ENCODE results near the gene PAQR4. TPM values are rescaled to one million over a fixed set of nuclear protein-coding genes. Genes with fewer than 3 reads are reported as not detected.

PAQR4 gene
- total and polyA plus RNA-seq, 8 donors, result 9.5 to 20.1 (median 15.4) TPM

DNA sequence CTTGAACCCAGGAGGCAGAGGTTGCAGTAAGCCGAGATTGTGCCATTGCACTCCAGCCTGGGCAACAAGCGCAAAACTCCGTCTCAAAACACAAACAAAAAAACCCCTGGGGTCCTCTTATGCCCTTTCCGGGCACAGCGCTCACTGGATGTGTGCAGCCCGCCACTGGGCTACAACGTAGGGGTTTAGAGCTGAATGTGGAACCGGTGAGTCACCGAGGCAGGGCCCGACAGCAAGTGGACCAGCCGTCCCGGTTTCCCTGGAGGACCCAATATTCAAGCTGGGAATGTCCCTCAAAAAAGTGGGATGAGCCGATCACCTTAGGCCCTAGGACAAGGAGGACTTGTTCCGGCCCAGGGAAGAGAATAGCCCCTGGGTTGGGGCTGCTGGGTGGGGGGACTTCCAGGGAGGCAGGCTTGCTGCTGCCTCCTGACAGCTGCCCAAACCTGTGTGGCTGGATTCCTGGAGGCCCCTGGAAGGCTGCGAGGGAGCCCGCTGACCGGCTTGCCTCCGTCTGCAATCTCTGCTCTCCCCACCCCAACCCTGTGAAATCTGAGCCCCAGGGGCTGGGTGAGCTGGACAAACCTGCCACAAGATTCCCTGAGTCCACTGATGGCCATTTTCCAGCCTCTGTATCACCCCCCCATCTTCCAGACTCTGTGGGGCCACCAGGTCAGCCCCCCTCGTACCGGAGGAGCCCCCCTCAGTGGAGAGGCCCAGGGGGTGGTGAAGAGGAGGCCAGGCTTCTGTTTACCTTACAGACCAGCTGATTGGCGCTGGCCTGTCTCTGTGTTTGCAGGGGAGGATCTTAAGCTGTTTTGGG lies 40.6 kb downstream of the PAQR4 start:
- Histone ChIP-seq H3K4me1 (peaks cover 7 to 62% of the 10 kb centered on the region in 2 donors), H3K27me3 (peaks cover 14 to 95% of the 10 kb centered on the region in 2 donors), H3K27ac (peak overlapping the region; percentile 72 to 89), H3K4me3 (no peak overlapping the region), H3K9me3 (no peaks in the 10 kb centered on the region), H3K36me3 (no peaks in the 10 kb centered on the region)
- ATAC-seq, result peak; percentile 72
- intact Hi-C loops (cut with DNase I), result no loop called here
- peak in 2 of 4 donors; percentile 79 to 91 for DNase-seq
- TF ChIP-seq, protein P1, sequence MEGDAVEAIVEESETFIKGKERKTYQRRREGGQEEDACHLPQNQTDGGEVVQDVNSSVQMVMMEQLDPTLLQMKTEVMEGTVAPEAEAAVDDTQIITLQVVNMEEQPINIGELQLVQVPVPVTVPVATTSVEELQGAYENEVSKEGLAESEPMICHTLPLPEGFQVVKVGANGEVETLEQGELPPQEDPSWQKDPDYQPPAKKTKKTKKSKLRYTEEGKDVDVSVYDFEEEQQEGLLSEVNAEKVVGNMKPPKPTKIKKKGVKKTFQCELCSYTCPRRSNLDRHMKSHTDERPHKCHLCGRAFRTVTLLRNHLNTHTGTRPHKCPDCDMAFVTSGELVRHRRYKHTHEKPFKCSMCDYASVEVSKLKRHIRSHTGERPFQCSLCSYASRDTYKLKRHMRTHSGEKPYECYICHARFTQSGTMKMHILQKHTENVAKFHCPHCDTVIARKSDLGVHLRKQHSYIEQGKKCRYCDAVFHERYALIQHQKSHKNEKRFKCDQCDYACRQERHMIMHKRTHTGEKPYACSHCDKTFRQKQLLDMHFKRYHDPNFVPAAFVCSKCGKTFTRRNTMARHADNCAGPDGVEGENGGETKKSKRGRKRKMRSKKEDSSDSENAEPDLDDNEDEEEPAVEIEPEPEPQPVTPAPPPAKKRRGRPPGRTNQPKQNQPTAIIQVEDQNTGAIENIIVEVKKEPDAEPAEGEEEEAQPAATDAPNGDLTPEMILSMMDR (IDR thresholded peaks at IDR 0.05), result no peak

- no peak overlapping the region for H3K4me3 ChIP-seq
- H3K9me3 ChIP-seq, result no peaks in the 10 kb centered on the region
- intact Hi-C loops (cut with DNase I), result no loop called here
- DNase-seq (no peak), ATAC-seq (no peak)
- H3K4me1 ChIP-seq, result peaks cover 7 to 55% of the 10 kb centered on the region in 2 donors
- H3K27ac ChIP-seq, result no peak overlapping the region
- TF ChIP-seq, protein P1 (IDR thresholded peaks at IDR 0.05), result no peak
- peaks cover 12 to 94% of the 10 kb centered on the region in 2 donors for H3K27me3 ChIP-seq
- no peaks in the 10 kb centered on the region for H3K36me3 ChIP-seq
Measured at GRCh38 chr16:3010510-3010909, 41.4 kb downstream of the PAQR4 start.

DNA sequence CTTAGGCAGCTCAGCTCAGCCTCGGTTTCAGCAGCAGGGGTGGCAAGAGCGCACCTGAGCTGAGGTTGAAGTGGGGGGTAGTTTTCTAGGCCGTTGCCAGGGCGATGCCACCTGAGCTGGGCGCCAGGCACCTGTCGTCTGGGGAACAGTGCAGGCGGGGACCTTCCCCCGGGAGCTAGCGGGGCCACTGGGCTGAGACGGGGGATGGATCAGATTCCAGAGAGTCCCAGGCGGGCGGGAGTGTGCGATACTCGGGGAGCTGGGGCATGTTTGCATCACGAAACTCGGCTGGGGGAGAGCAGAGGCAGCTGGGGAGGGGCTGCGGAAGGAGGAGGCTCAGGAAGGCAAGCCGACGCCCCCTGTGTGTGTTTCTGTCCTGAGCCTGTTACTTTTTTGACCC lies 43.1 kb downstream of the PAQR4 start:
- no peak overlapping the region for H3K4me3 ChIP-seq
- peak; percentile 7 for ATAC-seq
- peak in 1 of 4 donors; percentile 86 for DNase-seq
- H3K27me3 ChIP-seq, result peaks cover 8 to 86% of the 10 kb centered on the region in 2 donors
- H3K9me3 ChIP-seq, result no peaks in the 10 kb centered on the region
- TF ChIP-seq, protein P1 (IDR thresholded peaks at IDR 0.05), result no peak
- intact Hi-C loops (cut with DNase I), result no loop called here
- H3K27ac ChIP-seq, result no peak overlapping the region
- no peaks in the 10 kb centered on the region for H3K36me3 ChIP-seq
- peaks cover 7 to 38% of the 10 kb centered on the region in 2 donors for H3K4me1 ChIP-seq

DNA sequence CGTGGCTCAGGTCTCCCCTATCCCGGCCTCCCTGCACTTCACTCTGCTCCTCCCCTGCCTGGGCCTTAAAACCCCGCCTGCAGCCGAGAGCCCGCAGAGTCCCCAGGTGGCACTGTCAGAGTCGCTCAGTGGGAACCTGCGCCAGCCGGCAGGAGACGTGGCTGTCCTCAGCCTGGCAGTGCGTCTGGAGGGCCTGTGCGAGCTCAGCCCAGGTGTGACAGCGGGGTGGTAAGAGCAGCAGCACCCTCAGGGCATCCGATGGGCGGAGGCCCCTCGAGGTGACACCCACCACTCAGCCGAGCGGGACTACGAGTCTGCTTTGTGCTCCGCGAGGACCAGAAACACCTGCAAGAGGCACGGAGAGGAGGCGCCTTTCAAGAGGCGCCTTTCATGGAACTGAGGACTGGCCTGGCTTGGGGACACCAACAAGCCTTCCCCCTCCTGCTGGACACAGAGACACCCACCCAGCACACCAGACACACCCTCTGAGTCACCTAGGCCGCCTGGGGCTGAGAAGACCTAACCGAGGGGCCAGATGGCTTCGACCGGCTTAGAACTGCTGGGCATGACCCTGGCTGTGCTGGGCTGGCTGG lies 43.8 kb downstream of the PAQR4 start, which contains the start of gene CLDN9:
TSS of gene CLDN9 (plus strand) at position 96 of the 593 bp plus-strand sequence. CDS start at position 536, 440 bp downstream.
- Histone ChIP-seq H3K27me3 (peaks cover 9 to 86% of the 10 kb centered on the region in 2 donors), H3K4me1 (peaks cover 7 to 34% of the 10 kb centered on the region in 2 donors), H3K36me3 (no peaks in the 10 kb centered on the region), H3K27ac (no peak within 1 kb of the TSS), H3K4me3 (no peak within 1 kb of the TSS), H3K9me3 (no peaks in the 10 kb centered on the region)
- ATAC-seq, result peak; percentile 75
- peak in 1 of 4 donors; percentile 78 for DNase-seq
- TF ChIP-seq, protein P1 (IDR thresholded peaks at IDR 0.05), result no peak
- intact Hi-C loops (cut with DNase I), result no loop called here

DNA sequence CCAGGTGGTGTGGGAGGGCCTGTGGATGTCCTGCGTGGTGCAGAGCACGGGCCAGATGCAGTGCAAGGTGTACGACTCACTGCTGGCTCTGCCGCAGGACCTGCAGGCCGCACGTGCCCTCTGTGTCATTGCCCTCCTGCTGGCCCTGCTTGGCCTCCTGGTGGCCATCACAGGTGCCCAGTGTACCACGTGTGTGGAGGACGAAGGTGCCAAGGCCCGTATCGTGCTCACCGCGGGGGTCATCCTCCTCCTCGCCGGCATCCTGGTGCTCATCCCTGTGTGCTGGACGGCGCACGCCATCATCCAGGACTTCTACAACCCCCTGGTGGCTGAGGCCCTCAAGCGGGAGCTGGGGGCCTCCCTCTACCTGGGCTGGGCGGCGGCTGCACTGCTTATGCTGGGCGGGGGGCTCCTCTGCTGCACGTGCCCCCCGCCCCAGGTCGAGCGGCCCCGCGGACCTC lies 44.4 kb downstream of the PAQR4 start:
- Histone ChIP-seq H3K27me3 (peaks cover 15 to 86% of the 10 kb centered on the region in 2 donors), H3K27ac (no peak overlapping the region), H3K4me3 (no peak overlapping the region), H3K36me3 (no peaks in the 10 kb centered on the region), H3K9me3 (no peaks in the 10 kb centered on the region), H3K4me1 (peaks cover 7 to 34% of the 10 kb centered on the region in 2 donors)
- no peak for DNase-seq
- no peak for ATAC-seq
- TF ChIP-seq, protein P1 (IDR thresholded peaks at IDR 0.05), result no peak
- intact Hi-C loops (cut with DNase I), result no loop called here
